ENCODE results near the gene ATP13A1. TPM values are rescaled to one million over a fixed set of nuclear protein-coding genes. Genes with fewer than 3 reads are reported as not detected.

ATP13A1 gene
- total RNA-seq, 1 experiment from 2014 or later = 133 TPM

DNA sequence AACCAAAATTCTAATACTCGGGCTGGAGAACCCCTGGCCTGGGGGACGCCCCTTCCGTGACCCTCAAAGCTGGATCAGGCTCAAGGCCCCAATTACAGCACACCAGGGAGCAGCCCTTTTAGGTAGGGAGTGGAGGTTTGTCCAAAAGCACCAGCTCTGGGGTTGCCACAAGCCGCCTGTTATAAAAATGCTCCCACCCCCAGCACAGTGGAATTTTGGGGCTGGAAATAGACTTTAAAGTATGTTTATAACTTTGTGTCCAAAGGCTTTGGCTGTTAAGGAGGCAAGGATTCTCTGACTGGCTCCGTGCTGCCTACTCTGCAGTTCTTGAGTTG, 19.5 kb downstream of the ATP13A1 start:
- DNase-seq (ENCODE audit: low read depth) = no peak

DNA sequence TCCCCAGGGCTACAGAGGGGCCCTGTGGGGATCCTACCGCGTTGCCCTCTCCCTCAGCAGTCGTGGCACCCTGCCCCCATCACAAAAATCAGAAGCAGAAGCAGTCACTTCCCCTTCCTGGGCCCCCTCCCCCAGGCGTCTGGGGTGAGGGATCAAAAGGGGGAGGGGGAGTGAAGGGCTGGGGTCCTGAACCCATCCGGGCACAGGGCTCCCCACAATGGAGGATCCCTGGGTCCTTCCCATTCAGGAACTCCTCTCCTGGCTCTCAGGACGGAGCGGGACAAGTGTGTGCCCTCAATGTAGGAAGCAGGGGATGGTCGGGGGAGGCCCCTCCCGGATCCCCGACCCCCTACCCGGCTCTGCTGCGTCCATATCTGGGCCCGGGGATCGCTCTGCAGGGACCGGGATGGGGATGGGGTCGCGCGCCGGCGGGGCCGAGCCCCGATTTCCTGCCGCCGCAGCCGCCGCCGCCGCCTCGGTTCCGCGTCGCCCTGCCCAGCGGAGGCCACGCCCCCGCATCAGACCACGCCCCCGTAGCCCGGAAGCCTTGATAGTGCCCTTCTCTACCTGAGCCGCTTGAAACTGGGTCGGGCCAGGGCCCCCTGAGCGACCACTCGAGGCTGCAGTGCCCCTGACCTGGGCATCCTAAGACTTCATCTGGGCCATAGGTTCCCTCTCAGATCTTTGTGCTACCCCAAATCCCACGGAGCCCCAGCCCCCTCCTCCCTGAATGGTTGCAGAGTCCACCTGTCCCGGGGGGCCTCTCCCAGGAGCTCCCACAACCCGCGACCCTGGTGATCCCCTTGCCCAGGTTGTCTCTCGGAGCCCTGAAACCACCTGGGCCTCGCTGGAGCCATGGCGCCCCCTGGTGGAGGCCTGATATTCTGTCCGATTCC, 20.1 kb downstream of the ATP13A1 start, which contains the start of gene GMIP:
Gene GMIP, minus strand, starts transcription at position 500 of the 896 bp plus-strand sequence. Its CDS starts 128 bp downstream, at position 372.
- peak; percentile 29 for DNase-seq (ENCODE audit: low read depth)

DNA sequence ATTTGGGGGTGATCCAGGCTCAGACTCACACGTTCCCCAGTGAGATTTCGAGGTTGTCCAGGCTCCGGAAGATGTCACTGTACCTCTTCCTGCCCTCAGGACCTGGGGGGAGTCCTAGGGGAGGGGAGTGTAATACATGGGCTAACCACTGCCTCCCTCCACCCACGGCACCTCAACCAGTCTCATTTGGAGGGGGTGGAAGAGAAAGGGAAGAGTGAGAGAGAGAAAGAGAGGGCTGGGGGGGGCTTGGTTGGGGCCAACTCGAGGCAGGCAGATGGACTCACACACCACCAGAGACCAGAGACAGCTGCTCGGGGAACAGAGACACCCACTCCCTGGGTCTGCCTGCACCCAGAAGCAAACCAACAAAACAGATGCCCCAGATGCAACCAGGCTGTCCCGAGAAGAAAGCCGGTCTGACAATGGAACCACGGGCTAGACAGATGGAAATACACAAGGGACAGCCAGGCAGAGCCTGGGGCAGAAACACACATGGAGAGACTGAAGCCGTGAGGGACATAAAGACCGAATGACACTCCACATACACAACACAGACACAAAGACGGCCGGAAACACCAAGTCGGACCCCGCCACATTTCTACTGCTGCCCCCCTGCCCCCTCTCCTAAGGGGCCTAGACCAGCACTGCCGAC, 20.8 kb downstream of the ATP13A1 start:
- DNase-seq (ENCODE audit: low read depth) = peak; percentile 25

DNA sequence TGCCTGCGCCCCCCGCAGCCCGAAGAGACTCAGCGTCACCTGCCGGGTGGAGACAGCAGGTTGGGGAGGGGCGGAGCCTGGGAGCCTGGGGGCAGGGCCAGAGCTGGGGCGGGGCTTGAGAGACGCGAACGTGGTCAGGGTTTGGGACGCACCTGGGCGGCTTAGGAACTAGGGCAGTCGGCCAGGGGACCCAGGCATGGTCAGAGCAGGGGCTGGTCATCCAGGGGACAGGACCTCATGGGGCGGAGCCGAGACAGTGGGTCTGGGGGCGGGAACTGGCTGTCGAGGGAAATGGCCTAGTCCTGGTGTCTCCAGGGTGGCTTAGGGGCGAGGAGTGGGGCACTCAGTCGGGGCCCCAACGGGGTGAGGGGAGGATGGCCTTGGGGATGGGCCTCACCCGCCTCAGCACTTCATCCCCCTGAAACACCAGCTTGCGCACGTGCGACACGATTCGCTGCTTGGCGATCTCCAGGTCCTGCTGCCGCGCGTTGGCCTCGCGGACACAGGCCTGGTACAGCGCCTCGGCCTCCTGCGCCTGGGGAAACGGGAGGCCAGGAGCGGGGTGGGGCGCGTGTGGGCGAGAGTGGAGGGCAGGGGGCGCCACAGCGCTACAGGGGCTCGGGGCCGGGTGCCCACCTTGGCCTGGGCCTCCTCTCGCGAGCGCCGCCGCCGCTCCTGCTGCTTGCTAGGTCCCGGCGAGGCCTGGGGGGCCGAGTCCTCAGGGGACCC, 25.8 kb downstream of the ATP13A1 start:
- DNase-seq (ENCODE audit: low read depth) = no peak

DNA sequence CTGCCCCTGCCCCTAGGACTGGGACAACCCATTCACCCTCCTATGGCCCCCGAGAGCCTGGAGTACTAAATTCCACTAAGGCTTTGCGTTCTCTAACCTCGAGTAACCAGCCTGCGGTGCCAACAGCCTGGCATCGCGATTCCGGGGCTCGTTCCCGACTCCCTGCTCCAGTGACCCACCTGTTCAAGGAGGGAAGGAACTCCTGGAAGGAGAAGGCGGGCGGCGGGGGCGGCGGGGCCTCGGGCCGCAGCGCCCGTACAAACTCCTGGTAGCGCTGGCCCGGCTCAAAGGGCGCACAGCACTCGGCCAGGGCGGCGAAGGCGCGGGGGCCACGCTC, 26.3 kb downstream of the ATP13A1 start:
- DNase-seq (ENCODE audit: low read depth) = no peak

DNA sequence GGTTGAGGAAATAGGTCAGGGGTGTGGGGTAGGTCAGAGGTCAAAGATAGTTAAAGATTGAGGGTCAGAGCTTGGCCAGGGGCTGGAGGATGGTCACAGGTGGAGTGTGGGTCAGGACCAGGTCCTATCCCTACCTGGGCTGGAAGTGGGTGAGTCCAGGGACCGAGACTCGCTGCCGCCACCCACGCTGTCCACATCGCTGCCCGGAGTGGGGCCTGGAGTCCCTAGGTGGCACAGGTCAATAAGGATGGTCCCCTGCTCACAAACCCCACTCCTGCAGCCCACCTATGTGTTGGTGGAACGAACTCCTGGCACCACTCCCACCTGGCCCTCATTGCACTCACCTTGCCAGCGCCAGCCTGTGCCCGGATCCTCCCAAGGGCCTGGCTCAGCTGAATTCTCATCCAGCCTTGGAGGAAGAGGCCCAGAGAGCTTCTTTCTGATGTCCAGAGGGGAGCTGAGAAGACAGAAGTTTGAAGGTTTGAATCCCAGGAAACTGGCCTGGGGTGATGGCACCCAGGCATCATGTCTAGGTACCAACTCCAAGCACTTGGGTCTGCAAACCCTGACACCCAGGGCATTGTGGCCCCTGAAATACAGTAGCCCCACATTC, 26.8 kb downstream of the ATP13A1 start:
- DNase-seq (ENCODE audit: low read depth) = no peak

DNA sequence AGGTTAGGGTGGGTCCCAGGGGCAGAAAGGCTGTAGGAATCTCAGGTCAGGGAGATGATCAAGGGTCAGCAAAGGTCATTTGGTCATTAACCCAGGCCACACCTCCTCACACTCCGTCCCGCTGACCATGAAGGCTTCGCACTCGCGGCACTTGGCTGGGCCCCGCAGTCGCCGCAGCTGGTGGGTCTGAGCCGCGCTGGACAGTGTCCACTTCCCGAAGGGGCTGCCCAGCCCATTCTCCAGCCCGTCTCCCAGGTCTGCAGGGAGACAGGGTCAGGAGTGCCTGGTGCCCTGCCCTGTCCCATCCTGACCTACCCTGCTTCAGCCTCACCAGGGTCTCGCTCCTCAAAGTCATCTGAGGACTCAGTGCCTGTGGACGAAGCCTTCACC, 28.2 kb downstream of the ATP13A1 start:
- DNase-seq (ENCODE audit: low read depth) = no peak

DNA sequence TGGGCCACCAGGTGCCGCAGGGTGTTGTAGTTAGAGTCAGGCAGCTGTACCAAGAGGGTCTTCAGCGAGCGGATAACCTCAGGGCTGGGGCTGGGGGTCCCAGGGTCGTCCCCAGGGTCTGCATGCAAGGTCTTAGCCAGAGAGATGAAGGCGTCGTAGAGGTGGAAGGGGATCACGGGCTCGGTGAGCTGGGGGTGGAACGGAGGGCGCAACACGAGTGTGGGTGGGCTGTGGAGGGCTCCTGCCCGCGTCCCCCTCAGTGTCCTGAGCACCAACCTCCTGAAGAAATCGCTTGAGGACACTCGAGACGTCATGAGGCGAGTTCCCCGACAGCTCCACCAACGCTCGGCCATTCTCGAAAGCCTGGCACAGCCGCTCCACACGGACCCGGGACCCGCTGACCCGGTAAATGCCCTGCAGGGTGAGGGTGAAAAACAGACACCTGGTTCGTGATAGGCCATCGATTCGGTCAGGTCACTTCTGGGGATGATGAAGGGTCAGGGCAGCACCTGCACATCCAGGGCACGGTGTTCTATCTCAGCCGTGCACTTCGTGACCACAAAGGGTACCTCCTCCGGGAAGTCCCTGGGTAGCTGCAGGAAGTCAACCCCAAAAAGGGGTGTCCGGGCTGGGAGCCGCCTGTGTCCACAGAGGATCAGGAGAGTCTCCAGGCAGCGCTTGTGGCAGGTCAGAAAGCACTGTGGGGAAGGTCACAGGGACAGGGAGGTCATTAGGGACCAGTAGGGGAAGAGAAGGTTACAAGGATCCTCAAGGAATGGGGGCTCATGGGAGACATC, 28.8 kb downstream of the ATP13A1 start:
- no peak for DNase-seq (ENCODE audit: low read depth)

DNA sequence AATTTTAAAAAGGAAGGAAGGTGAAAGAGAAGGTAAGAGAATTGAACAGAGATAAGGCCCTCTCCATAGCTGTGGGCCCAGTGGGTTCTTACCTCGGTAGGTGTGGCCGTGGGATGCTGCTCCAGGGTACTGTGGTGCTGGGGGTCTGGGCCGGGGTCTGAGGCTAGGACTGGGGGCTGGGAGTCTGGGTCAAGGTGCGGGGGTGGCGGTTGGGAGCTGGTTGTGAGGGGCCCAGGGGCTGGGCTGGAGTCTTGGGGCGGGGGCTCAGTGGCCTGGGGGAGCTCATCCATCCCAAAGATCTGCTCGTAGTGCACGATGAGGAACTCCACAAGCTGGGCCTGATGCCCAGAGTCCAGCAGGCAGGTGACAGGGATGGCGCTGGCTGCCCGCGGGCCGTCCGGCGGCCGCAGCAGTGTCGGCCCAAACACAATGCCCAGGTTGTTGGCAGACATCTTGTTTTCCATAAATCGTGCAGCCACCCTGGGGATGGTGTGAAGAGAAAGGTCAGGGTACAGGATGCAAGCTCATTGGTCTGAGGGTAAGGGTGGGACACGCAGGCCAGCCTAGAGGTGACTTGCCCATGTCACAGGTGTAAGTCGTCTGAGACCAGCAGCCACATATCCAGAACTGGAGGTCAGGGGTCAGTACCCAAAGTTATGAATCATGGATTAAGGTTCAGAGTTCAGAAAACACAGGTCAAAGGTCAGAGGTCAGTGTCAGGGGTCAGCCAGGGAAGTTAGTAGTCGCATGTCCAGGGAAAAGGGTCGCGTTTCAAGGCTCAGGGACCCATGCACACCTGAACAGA, 29.6 kb downstream of the ATP13A1 start:
- DNase-seq (ENCODE audit: low read depth) = no peak

DNA sequence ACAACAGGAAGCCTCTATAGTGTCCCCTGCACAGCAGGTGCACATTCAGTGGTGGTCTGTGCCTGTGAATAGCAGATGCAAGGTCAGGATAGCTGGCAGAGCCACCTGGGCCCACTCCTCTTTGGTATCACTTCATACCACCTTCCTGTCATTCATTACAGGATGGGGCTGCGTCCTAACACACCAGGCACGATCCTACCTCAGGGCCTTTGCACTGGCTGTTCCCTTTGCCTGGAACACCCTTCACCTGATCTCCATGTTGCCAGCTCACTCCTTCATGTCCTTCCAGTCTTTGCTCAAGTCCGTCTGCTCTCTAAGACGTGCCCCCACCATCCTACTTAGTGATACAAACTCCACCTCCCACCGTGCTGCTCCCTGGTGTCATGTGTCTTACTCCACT, 30.8 kb downstream of the ATP13A1 start:
- DNase-seq (ENCODE audit: low read depth) = no peak

DNA sequence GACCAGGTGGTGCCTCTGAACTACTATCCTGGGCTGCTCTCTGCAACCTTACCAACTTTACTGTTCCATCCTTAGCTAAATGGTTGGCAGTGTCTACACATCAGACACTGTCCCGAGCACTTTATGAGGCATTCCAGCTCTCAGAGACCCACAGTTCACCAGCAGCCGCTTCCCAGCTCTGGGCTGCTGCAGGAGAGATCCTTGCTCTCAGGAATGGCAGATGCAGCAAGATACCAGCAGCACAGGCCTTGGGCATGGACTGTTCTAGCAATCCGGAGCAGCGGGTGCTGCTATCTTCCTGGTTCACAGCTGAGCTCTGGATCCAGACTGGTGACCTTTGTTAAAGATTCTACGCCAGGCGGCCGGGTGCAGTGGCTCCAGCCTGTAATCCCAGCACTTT, 32.1 kb downstream of the ATP13A1 start:
- no peak for DNase-seq (ENCODE audit: low read depth)

DNA sequence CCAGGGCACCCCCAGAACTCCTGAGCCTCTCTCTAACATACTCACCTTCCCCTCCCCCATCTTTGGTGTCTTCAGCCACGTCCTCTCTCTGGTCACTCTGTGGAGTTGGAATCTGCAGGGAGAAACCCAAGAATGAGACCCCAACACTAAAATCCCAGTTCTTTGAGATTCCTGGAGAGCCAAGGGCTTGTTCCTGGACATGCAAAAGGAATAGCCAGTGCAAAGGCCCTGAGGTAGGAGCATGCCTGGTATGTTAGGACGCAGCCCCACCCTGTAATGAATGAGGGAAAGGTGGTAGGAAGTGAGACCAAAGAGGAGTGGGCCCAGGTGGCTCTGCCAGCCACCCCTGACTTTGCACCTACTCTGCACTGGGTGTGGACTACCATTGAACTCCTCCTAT, 33.0 kb downstream of the ATP13A1 start:
- no peak for DNase-seq (ENCODE audit: low read depth)

DNA sequence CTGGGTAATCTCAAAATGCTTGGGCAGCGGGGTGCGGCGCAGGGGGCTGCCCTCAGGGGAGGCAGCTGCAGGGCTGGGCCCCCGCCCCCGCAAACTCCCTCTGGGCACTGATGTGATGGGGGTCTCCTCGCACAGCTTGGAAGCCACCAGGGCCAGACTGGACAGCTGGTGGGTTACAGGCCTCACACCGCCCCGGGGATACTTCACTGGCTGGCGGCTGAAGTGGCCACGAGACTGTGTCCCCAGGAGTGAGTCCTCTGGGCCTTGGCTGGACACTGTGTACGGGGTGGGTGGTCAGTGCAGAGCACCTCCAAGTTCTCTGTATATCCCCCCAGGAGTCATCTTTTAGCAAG, 33.4 kb downstream of the ATP13A1 start:
- no peak for DNase-seq (ENCODE audit: low read depth)

DNA sequence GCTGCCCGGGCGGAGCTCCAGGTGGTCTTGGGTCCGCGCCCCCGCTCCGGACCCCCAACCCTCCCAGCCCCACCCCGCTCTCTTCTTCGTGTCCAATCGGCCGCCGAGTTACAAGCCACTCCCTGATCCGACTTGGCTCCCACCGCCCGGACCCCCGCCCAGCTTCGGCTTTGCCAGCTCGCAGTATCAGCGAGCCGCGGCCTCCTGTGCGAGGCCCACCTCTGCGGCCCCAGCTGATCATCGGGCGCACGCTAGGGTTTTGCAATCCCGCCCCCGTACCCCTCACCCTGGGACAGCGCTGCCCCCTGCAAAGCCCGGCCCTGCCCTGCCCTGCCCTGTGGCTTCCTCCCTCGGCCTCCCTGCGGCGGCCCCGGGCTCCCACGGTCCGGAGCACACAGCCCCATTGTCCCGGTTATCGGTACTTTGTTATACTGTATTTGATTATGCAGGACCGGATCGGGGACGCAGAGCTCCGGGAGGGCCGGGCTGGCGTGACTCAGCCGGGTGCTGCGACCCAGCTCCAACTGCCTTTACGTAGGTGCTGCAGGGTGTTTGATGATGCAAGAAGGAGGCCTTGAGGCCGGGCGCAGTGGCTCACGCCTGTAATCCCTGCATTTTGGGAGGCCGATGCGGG, 34.9 kb downstream of the ATP13A1 start:
- DNase-seq (ENCODE audit: low read depth) = no peak

DNA sequence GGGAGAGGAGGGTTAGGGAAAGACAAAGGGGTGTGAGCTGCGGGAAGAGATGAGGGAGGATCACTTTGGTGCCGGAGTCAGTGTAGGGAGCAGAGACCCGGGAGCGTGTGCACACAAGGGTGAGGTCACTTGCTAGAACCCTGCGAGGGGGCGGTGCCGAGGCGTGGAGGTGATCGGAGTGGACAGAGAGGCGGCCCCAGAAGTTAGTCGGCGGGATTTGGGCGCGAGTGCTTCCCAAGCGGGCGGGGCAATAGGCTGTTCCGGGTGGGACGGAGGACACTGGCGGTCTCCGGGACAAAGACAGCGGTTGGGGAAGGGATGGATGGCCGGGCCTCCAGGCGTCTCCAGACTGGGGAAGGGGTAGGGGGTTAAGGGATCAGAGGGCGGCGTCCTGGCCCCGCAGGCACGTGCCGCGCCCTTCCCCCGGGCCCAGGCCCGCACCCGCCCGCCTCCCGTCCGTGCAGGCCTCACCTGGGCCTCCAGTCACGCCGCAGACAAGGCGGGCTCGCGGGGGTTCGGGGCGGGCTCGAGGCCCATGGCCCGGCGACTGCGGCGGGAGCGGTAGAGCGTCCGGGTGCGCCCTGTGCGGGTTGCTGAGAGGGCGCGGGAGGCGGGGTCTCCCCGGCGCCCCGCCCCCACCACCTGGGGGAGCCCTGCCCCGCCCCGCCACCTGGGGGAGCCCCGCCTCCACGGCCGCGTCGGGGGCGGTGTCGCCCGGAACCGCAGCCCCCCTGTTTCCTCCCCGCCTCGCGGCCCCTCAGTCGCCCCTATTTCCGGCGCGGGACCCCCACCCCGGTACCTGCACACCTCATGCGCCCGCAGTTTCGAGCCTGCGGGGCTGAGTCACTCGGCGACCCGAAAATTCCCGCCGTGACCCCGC, 35.6 kb downstream of the ATP13A1 start, which contains the start of gene LPAR2:
Gene LPAR2, minus strand, starts transcription at position 600 of the 880 bp plus-strand sequence. CDS start 945 bp downstream, outside the sequence.
- DNase-seq (ENCODE audit: low read depth) = no peak

DNA sequence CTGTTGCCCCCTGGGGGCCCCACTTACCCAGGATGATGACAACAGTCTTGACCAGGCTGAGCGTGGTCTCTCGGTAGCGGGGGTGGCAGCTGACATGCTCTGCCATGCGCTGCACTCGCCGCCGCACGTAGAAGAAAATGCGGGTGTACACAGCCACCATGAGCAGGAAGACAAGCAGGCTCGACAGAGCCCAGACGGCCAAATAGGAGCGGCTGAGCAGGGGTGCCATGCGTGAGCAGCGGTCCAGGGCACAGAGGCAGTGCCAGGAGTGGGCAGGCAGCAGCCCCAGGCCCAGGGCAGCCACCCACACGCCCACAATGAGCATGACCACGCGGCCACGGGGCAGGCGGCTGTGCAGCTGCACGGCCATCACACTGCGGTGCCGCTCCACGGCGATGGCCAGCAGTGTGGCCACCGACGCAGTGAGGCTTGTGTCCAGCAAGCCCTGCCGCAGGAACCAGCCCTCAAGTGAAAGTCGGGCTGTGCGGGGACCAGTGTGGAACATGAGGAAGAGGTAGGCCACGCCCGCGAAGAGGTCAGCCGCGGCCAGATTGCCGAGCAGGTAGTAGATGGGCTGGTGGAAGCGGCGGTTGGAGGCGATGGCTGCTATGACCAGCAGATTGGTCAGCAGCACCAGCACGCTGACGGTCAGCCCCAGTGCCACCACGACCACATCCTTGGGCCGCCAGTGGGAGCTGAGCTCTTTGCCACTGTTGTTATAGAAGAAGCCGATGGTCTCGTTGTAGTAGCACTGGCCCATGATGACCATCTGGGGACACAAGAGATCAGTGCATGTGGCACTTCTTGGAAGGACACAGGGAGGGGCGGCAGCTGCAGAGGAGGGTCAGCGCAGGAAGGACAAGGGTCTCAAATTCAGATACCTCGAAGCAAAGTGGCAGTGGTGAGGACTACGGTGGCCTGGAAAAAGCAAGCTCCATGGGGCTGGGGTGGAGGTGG, 36.7 kb downstream of the ATP13A1 start:
- no peak for DNase-seq (ENCODE audit: low read depth)

DNA sequence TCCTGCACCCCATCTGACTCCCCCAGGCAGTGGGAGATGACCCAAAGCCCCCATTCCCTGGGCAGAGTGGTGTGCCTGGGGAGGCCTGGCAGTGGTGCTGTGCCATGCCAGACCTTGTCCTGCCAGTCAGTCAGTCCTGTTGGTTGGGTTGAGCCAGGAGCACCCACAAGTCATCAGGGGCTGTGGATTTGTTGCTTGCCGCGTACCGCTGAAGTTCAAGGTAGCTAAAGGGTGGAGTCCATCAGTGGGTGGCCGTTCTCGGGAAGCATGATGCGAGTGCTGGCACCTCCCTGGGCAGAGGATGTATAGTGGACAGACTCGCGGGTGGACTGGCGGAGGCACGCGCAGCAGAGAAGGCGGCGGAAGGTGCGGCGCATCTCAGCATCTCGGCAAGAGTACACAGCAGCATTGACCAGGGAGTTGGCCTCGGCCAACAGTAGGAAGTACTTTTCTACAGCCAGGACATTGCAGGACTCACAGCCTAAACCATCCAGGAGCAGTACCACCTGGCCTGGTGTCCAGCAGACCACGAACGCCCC, 39.4 kb downstream of the ATP13A1 start:
- DNase-seq (ENCODE audit: low read depth) = no peak
